SHP77 (cell line): ENCODE data around the gene TNFSF13.

ENCODE experiments used
- DNase-seq, 2 experiments: peaks; one replicate each; lab custom pipeline; 2025; lab: John Stamatoyannopoulos, UW

The TNFSF13 gene

DNA sequence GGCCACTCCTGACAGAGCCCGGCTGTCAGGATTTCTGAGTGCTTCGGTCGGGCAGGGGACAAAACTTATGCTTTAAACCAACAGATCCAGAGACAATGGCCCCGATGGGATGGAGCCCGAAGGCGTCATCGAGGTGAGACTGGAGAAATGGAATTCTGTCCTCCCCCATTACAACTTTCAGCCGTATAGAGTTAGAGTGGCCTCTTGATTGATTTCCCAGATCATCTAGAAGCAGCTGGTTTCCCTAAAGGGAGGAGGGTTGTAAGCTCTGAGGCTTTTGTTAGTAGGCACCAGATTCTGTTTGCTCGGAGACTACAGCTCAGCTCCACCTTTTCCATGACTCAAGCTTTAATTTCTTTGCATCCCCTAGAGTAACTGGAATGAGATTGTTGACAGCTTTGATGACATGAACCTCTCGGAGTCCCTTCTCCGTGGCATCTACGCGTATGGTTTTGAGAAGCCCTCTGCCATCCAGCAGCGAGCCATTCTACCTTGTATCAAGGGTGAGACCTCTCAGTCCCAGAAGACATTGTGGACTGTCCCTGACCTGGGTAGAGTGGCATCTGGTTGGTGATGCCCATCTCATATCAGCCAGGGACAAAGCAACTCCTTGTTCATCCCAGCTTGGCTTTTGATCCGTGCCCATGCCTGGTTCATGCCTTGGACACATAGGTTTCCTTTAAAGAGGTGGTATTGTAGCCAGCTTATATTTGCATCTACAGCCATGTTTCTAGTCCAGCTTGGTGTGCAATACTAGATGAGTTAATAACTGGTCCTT lies 15.8 kb downstream of the TNFSF13 start:
- no peak for DNase-seq

DNA sequence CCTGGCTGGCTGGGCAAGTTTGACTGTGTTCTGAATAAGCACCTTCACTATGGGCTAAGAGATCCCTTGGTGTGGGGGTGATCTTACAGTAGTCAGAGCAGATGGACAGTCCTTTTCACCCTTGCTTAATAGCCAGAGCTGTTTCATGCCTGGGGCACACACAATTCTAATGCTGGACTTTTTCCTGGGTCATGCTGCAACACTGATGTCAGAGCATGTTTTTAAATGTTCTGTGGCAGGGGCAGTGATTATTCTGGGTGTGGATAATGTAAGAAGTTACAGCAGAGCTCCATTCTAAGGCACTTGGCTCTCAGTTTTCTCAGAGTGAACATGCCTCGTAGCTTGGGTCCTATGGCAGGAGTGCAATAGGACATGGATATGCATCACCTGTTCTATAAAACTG lies 16.9 kb downstream of the TNFSF13 start:
- no peak for DNase-seq

DNA sequence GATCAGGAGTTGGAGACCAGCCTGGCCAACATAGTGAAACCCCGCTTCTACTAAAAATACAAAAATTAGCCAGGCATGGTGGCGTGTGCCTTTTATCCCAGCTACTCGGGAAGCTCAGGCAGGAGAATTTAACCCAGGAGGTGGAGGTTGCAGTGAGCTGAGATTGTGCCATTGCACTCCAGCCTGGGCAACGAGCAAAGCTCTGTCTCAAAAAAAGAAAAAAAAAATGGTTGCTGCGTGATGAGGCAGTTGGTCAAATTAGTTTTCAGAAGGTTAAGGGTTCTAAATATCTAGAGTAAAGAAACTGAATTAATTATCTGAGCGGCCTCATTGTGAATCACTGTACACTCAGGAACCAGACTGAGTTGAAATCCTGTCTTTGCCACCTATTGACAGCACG lies 17.4 kb downstream of the TNFSF13 start:
- no peak for DNase-seq

DNA sequence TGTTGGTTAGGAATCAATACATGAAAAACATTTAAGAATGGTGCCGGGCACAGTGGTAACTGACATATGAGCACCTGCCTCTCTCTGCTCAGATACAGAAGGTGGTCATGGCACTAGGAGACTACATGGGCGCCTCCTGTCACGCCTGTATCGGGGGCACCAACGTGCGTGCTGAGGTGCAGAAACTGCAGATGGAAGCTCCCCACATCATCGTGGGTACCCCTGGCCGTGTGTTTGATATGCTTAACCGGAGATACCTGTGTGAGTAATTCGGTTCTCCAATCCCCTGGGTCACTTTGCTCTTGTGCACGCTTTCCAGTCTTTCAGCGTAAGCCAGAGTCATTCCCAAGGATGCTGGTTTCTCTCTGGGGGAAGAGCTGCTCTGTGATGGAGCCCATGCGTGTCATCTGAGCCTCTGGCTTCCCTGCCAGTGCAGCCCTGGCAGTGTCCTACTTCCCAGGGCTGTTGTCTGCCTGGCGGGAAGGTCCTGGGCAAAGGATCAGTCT lies 17.9 kb downstream of the TNFSF13 start:
- DNase-seq: no peak

DNA sequence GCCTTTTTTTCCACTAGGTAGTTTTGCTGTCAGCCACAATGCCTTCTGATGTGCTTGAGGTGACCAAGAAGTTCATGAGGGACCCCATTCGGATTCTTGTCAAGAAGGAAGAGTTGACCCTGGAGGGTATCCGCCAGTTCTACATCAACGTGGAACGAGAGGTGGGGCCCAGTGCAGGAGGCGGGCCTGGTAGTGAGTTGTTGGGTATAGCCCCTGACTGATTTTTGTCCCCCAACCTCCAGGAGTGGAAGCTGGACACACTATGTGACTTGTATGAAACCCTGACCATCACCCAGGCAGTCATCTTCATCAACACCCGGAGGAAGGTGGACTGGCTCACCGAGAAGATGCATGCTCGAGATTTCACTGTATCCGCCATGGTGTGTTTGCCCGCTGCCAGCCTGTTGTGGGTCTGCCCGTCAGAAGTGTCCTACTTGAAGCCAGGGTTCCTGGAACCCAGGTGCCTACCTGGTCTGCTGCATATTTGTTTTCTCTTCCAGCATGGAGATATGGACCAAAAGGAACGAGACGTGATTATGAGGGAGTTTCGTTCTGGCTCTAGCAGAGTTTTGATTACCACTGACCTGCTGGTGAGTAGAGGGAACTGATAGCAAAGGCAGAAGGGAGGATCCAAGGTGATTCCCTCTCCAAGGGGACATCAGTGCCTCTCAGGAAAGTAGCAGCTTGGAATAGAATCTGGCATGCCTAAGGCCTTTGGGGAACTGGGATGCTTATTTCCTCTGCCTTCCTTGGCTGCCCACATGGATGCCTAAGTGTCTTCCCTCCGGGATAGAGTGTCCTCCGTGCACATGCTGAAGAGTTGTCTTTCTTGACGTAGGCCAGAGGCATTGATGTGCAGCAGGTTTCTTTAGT lies 19.0 kb downstream of the TNFSF13 start:
- no peak for DNase-seq

DNA sequence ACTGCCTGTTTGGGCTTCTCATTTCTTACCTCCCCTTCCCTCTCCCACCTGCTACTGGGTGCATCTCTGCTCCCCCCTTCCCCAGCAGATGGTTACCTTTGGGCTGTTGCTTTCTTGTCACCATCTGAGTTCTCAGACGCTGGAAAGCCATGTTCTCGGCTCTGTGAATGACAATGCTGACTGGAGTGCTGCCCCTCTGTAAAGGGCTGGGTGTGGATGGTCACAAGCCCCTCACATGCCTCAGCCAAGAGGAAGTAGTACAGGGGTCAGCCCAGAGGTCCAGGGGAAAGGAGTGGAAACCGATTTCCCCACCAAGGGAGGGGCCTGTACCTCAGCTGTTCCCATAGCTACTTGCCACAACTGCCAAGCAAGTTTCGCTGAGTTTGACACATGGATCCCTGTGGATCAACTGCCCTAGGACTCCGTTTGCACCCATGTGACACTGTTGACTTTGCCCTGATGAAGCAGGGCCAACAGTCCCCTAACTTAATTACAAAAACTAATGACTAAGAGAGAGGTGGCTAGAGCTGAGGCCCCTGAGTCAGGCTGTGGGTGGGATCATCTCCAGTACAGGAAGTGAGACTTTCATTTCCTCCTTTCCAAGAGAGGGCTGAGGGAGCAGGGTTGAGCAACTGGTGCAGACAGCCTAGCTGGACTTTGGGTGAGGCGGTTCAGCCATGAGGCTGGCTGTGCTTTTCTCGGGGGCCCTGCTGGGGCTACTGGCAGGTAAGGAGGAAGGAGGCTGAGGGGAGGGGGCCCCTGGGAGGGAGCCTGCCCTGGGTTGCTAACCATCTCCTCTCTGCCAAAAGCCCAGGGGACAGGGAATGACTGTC lies 20.7 kb downstream of the TNFSF13 start, which contains the start of gene CD68:
Gene CD68, plus strand, starts transcription at position 638 of the 833 bp plus-strand sequence. Its CDS starts 40 bp downstream, at position 678.
- DNase-seq: peak; percentile 55 to 65

DNA sequence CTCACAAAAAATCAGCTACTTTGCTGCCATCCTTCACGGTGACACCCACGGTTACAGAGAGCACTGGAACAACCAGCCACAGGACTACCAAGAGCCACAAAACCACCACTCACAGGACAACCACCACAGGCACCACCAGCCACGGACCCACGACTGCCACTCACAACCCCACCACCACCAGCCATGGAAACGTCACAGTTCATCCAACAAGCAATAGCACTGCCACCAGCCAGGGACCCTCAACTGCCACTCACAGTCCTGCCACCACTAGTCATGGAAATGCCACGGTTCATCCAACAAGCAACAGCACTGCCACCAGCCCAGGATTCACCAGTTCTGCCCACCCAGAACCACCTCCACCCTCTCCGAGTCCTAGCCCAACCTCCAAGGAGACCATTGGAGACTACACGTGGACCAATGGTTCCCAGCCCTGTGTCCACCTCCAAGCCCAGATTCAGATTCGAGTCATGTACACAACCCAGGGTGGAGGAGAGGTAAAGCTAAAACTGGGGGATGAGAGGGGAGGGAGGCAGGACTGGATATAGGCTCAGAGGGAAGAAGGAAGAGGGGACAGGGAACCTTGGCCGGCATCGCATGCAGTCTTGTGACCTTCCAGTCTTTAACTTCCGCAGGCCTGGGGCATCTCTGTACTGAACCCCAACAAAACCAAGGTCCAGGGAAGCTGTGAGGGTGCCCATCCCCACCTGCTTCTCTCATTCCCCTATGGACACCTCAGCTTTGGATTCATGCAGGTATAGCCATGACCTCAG lies 21.5 kb downstream of the TNFSF13 start:
- no peak for DNase-seq

DNA sequence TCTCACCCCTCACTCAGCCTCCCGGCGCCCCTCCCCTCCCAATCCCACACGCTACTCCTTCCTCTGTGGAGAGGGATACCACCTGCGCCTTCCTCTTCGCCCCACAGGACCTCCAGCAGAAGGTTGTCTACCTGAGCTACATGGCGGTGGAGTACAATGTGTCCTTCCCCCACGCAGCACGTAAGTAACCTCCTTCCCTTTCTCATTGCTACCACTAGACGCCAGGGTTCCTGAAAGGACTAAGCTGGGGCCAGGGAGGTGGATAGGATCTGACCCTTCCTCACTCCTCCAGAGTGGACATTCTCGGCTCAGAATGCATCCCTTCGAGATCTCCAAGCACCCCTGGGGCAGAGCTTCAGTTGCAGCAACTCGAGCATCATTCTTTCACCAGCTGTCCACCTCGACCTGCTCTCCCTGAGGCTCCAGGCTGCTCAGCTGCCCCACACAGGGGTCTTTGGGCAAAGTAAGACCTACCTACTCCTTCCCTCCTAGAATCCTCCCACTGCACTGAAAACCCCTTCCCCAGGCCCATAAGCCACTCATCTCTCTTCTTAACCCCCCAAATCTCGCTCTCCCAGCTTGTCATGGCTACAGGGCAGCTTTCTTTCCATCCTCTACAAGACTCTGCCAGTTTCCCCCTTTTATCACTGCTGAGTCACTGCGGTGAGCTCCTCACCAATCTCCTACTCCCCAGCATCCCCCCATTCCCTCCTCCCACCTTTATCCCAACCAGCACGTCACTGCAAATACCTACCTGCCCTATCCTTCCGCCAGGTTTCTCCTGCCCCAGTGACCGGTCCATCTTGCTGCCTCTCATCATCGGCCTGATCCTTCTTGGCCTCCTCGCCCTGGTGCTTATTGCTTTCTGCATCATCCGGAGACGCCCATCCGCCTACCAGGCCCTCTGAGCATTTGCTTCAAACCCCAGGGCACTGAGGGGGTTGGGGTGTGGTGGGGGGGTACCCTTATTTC lies 22.3 kb downstream of the TNFSF13 start:
- DNase-seq: no peak

DNA sequence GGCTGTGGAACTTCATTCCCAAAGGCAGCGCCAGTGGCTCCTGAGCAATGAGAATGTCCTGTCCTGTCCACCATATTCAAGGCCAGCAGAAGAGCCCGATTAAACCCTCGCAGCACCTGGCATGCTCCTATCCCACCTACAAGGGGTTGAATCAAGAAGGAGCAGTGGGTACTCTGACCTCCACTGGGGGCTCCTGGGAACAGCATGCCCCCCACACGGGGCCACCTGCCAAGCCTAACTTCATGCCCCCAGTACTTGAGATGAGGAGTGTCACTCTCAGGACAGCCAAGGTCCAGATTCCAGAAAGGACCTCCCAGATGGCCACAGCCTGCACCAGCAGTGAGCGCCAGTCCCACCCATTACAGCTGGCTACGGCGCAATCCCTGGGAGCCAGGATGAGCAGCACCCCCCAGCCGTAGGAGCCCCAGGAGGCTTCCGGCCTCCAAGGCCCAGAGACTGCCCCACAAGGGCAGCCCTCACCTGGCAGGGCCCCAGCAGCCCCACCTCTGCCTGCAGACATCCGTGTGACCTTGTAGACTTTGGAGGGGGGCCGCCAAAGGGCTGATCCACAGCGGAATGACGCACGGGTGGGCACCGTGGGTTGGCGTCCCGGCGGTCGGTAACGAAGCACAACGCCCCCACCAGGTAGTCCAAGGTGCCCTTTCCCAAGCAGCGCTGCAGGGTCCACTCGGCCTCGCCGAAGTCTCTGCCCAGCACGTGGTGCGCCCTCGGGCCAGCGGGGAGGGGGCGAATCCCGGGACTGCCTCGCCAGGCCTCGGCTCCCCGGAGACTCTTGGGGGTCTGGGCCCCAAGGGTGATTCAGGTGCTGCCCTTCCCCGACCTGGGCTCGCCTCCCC lies 24.1 kb downstream of the TNFSF13 start:
- peak; percentile 27 to 32 for DNase-seq

DNA sequence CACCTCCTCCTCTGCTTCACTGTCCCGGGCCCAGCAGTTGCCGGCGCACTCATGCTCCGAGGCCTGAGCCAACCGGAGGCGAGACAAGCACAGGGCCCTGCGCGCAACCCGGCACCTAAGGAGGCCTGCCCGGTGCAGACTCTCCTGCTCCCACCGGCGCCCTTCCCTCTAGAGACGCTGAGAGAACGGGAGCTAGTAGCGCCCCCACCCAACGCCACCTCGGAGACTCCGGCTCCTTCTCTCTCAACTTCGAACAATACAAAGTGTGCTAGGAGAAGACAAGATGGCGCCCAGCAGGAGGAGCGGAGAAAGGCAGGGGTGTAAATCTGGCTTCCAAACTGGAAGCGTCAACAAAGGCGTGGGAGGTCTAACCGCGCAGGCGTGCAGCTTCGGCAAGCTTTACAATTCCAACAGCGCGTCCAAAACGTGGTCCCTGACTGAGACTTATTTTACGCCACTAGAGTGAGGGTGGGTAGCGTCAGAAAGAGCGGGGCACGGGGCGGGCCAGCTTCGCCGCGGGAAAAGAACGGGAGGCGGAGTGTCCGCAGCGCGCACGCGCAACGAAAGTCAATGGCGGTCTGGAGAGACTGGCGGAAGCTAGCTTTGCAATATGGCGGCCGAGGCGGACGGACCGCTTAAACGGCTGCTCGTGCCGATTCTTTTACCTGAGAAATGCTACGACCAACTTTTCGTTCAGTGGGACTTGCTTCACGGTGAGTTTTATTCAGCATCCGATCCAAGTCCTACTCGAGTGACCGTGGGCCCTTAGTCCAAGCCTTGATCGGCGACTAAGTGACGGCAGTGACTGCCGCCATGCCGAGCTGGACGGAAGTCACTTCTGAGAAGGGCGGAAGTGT lies 24.9 kb downstream of the TNFSF13 start, which contains the start of gene MPDU1:
Gene MPDU1, plus strand, starts transcription at position 600 of the 857 bp plus-strand sequence. Its CDS starts 11 bp downstream, at position 611.
- DNase-seq: peak; percentile 98

DNA sequence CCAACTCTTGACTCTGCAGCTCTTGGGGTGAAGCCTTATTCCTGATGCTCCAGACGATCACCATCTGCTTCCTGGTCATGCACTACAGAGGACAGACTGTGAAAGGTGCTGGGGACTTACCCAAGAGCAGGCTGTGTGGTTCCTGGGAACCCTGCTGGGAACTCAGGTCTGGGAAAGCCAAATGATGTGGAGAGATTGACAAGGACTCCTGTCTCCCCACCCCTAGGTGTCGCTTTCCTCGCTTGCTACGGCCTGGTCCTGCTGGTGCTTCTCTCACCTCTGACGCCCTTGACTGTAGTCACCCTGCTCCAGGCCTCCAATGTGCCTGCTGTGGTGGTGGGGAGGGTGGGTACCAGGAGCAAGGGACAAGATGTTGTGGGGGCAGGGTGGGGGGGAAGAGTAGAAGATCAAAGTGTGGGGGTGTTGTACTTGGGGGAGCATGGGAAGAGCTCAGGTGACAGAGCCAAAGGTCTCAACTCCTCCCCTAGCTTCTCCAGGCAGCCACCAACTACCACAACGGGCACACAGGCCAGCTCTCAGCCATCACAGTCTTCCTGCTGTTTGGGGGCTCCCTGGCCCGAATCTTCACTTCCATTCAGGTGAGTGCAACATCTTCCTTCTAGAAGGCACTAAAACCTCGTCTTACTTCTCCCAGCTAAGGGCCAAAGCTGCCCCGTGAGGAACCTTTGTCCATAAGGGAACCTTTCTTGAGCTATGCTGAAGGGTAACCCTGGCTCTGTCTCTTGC lies 28.3 kb downstream of the TNFSF13 start:
- DNase-seq: peak; percentile 43 to 56

DNA sequence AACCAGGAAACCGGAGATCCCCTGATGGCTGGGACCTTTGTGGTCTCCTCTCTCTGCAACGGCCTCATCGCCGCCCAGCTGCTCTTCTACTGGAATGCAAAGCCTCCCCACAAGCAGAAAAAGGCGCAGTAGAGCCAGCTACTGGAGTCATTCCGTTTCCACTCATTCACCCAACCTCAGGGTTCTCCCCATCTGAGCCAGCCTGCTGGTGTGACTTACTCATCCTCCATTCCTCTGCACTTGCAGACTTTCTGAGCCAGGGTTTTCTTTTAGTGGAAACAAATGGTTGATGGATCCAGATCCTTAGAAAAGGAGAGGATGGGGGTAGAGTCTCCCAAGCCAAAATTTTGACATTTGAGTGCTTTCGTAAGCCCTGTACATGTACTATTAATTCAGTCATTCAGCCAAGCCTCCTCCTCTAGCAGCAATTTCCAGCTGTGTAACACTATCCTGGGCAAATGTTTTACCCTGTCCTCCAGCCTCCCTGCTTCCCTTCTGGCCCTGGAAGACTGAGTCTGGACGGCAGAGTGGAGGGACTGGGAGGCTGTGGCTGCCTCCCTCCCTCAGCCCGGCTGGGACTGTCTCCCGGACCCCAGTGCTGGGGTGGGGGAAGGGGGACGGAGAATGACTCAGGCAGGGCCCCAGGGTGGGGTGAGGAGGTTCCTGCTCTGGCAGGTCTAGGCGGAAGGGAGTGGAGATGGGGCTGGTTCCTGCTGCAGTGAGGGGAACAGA lies 29.0 kb downstream of the TNFSF13 start:
- DNase-seq: no peak

DNA sequence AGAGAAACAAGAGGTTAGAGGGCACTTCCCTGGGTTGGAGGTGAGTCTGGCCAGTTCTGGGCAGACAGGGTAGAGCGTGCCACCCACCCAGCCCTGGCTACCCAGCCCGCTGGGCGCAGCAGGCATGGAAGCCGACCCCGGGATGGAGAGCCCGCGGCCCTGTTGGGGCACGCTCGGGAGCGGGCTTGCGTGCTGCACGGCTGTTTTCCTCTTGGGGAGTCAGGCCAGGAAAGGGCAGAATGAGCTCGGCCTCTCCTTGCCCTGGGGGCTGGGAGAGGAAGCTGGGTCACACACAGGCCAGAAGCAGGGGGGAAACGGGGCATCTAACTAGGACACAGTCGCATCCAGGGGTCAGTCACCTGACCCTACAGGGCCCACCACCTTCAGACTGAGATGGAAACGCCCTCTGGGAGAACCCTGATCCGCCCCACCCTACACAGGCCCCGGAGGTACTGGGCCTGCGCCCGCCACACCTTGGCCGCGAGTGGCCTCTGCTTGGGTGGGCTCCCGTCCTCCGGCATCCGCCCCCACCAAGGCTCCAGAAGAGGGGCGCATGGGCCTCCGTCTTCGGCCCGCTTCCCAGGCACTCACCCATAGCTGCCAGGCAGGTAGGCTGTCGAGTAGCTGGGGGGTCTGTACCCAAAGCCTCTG lies 30.1 kb downstream of the TNFSF13 start:
- no peak for DNase-seq

DNA sequence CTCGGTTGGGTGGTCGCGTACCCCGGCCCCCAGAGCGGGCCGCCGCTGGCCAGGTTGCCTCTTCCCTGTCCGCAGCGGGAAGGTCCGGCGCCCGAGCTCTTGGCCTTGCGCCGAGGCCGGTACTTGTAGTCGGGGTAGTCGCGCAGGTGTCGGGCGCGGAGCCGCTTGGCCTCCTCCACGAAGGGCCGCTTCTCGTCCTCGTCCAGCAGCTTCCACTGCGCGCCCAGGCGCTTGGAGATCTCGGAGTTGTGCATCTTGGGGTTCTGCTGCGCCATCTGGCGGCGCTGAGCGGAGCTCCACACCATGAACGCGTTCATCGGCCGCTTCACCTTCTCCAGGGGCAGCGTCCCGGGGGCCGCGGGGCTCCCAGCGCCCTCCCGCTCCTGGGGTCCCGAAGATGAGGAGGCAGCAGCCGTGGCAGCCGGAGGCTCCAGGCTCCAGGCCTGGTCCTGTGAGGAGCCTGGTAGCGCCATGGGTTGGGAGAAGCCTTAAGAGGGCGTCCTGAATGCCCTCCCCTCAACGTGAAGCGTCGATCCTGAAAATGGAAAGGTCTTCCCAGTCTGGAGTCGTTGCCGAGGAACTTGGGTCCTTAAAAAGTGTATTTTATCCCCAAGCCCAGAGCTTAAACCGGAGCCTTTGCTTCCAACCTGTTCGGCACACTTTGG lies 30.8 kb downstream of the TNFSF13 start:
- DNase-seq: peak; percentile 90 to 95
